H9 (cell line): Measurements from ENCODE around the gene SEC23IP. TPM values are rescaled to one million over a fixed set of nuclear protein-coding genes. Genes with fewer than 3 reads are reported as not detected.

ENCODE experiments used
- DNase-seq: peaks from one replicate; pipeline ENCODE4 v3.0.0-alpha.2; 2017
- H2AFZ ChIP-seq: one replicate; pipeline ENCODE4 v1.6.1; 2013; ENCODE audit warnings: mild to moderate bottlenecking, low read length, control low read depth, moderate library complexity
- H2AK5ac ChIP-seq: 2 replicates; pipeline ENCODE4 v1.6.1; 2013; ENCODE audit warnings: low read length, control low read depth, mixed read lengths; ENCODE audit not compliant: insufficient read length
- H2BK120ac ChIP-seq: one replicate; pipeline ENCODE4 v1.6.1; 2013; ENCODE audit warnings: low read depth, mild to moderate bottlenecking, low read length, control low read depth, inconsistent platforms; ENCODE audit not compliant: poor library complexity, severe bottlenecking
- H2BK12ac ChIP-seq: 2 replicates; pipeline ENCODE4 v1.6.1; 2013; ENCODE audit warnings: low read length, control low read depth, mixed read lengths, low read depth; ENCODE audit not compliant: insufficient read length
- H2BK15ac ChIP-seq: 2 replicates; pipeline ENCODE4 v1.6.1; 2013; ENCODE audit warnings: low read depth, low read length, control low read depth
- H2BK20ac ChIP-seq: one replicate; pipeline ENCODE4 v1.6.1; 2013; ENCODE audit warnings: low read depth, mild to moderate bottlenecking, low read length, control low read depth, inconsistent platforms; ENCODE audit not compliant: poor library complexity, severe bottlenecking
- H2BK5ac ChIP-seq: 2 replicates; pipeline ENCODE4 v1.6.1; 2013; ENCODE audit warnings: low read length, control low read depth, mixed read lengths; ENCODE audit not compliant: insufficient read length
- H3K14ac ChIP-seq: 2 replicates; pipeline ENCODE4 v1.6.1; 2013; ENCODE audit warnings: low read length, control low read depth; ENCODE audit not compliant: insufficient read depth
- H3K18ac ChIP-seq: 2 replicates; pipeline ENCODE4 v1.6.1; 2013; ENCODE audit warnings: low read depth, mild to moderate bottlenecking, mixed read lengths, low read length, control low read depth; ENCODE audit not compliant: insufficient read length
- H3K23ac ChIP-seq: 2 replicates; pipeline ENCODE4 v1.6.1; 2013; ENCODE audit warnings: low read length, control low read depth, mixed read lengths, low read depth; ENCODE audit not compliant: insufficient read length
- H3K23me2 ChIP-seq: 2 replicates; pipeline ENCODE4 v1.6.1; 2013; ENCODE audit warnings: low read depth, mild to moderate bottlenecking, mixed read lengths, low read length, control low read depth; ENCODE audit not compliant: insufficient read length, poor library complexity, severe bottlenecking
- H3K27ac ChIP-seq: 2 replicates; pipeline ENCODE4 v1.5.1; 2013; ENCODE audit warnings: low read length, control low read depth, mixed read lengths, low read depth; ENCODE audit not compliant: insufficient read length
- H3K27me3 ChIP-seq: 2 replicates; pipeline ENCODE4 v1.6.1; 2013; ENCODE audit warnings: low read length, control low read depth, inconsistent platforms; ENCODE audit not compliant: insufficient read depth
- H3K4ac ChIP-seq: 2 replicates; pipeline ENCODE4 v1.6.1; 2013; ENCODE audit warnings: low read depth, mild to moderate bottlenecking, control low read depth, inconsistent platforms, low read length, moderate library complexity
- H3K4me1 ChIP-seq: 2 replicates; pipeline ENCODE4 v1.6.1; 2013; ENCODE audit warnings: low read length, control low read depth, inconsistent platforms; ENCODE audit not compliant: insufficient read depth
- H3K4me2 ChIP-seq: 2 replicates; pipeline ENCODE4 v1.6.1; 2013; ENCODE audit warnings: low read length, control low read depth, mixed read lengths; ENCODE audit not compliant: insufficient read length, insufficient read depth
- H3K56ac ChIP-seq: 2 replicates; pipeline ENCODE4 v1.6.1; 2013; ENCODE audit warnings: low read depth, mild to moderate bottlenecking, mixed read lengths, low read length, control low read depth; ENCODE audit not compliant: insufficient read length
- H3K79me1 ChIP-seq: 2 replicates; pipeline ENCODE4 v1.6.1; 2013; ENCODE audit warnings: low read depth, mild to moderate bottlenecking, moderate library complexity, low read length, control low read depth, inconsistent platforms; ENCODE audit not compliant: insufficient read depth, poor library complexity, severe bottlenecking
- H3K79me2 ChIP-seq: 2 replicates; pipeline ENCODE4 v1.6.1; 2013; ENCODE audit warnings: low read length, control low read depth, inconsistent platforms; ENCODE audit not compliant: insufficient read depth
- H3K9ac ChIP-seq: 2 replicates; pipeline ENCODE4 v1.6.1; 2013; ENCODE audit warnings: low read length, control low read depth, mixed read lengths; ENCODE audit not compliant: insufficient read length; ENCODE audit errors: extremely low read depth
- H3K9me3 ChIP-seq: one replicate; pipeline ENCODE4 v1.6.1; 2013; ENCODE audit warnings: low read depth, low read length, inconsistent platforms; ENCODE audit not compliant: control insufficient read depth
- H3T11ph ChIP-seq: one replicate; pipeline ENCODE4 v1.6.1; 2013; ENCODE audit warnings: mild to moderate bottlenecking, low read length, control low read depth, inconsistent platforms
- H4K20me1 ChIP-seq: one replicate; pipeline ENCODE4 v1.6.1; 2013; ENCODE audit not compliant: control insufficient read depth, insufficient read length, insufficient read depth
- H4K5ac ChIP-seq: 2 replicates; pipeline ENCODE4 v1.6.1; 2013; ENCODE audit warnings: low read depth, mild to moderate bottlenecking, mixed read lengths, low read length, control low read depth; ENCODE audit not compliant: insufficient read length
- H4K8ac ChIP-seq: replicated peaks from 2 replicates; pipeline ENCODE4 v1.6.1; 2013; ENCODE audit warnings: low read length, control low read depth, mixed read lengths, low read depth; ENCODE audit not compliant: insufficient read length
- H4K91ac ChIP-seq: 2 replicates; pipeline ENCODE4 v1.6.1; 2013; ENCODE audit warnings: low read depth, mild to moderate bottlenecking, moderate library complexity, mixed read lengths, low read length, control low read depth; ENCODE audit not compliant: insufficient read length
- H3K27ac Mint-ChIP-seq, 3 experiments: 2 replicates in 2 of 3; 3 replicates in 1 of 3; pipeline ENCODE4 v1.8.0; 2020 to 2021; ENCODE audit warnings: mixed read lengths in 3 of 3, mild to moderate bottlenecking in 1 of 3, moderate library complexity in 1 of 3
- H3K27me3 Mint-ChIP-seq: 2 replicates; pipeline ENCODE4 v1.8.0; 2021; ENCODE audit warnings: low read depth, mild to moderate bottlenecking, moderate library complexity, mixed read lengths
- H3K36me3 Mint-ChIP-seq, 3 experiments: 2 replicates in 2 of 3; 3 replicates in 1 of 3; pipeline ENCODE4 v1.8.0; 2020 to 2021; ENCODE audit warnings: low read depth in 3 of 3, mixed read lengths in 3 of 3; ENCODE audit not compliant: insufficient read depth in 1 of 3
- H3K4me1 Mint-ChIP-seq, 2 experiments: 2 replicates each; pipeline ENCODE4 v1.8.0; 2020; ENCODE audit warnings: mixed read lengths in 2 of 2
- H3K4me3 Mint-ChIP-seq, 2 experiments: 2 replicates in 1 of 2; 3 replicates in 1 of 2; pipeline ENCODE4 v1.8.0; 2020 to 2021; ENCODE audit warnings: mild to moderate bottlenecking in 2 of 2, mixed read lengths in 2 of 2, moderate library complexity in 1 of 2
- H3K9me3 Mint-ChIP-seq, 2 experiments: 2 replicates in 1 of 2; 3 replicates in 1 of 2; pipeline ENCODE4 v1.8.0; 2020; ENCODE audit warnings: mild to moderate bottlenecking in 2 of 2, mixed read lengths in 2 of 2, moderate library complexity in 1 of 2
- WGBS: extraction: QIAGEN DNeasy Blood & Tissue Kit; methylation state at CpG from one replicate; pipeline ENCODE4 v1.1.7; 2013; ENCODE audit warnings: missing lambda C conversion rate, low lambda C conversion rate, mixed read lengths; ENCODE audit not compliant: insufficient read length; ENCODE audit errors: extremely low coverage; 5-methylcytosine and 5-hydroxymethylcytosine counted together
- total RNA-seq: library from RNA; stranded (reverse); gene quantifications from 2 replicates; pipeline ENCODE4 v1.2.1, GENCODE V29; 2021
- TF ChIP-seq, protein P1 (sequence below): fragments of 200-600 bp; sonication (generic); conservative IDR thresholded peaks from 3 replicates; pipeline ENCODE4 v1.8.0; 2021; ENCODE audit warnings: antibody characterized with exemption, mild to moderate bottlenecking

SEC23IP gene
- total RNA-seq, 1 experiment from 2014 or later = 93.0 TPM

DNA sequence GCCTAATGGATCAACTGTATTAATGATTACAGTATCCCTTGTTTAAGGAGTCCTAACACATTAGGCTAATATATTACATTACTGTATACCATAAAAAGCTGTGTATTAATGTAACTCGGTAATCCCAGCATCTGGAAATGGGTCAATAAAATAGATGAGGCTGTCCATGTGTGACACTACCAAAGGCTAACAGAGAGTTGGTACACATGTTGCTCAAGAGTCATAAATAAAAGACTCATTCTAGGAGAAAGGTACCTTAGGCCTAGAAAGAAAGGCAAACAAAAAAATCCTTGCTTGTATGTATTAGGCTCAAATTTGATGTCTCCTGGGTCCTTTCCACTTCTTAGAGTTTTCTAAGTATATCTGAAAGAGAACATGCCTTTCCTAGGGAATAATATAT is 34.5 kb upstream of the SEC23IP start:
- H3K18ac ChIP-seq = no peak overlapping the region
- H3K27ac Mint-ChIP-seq = no peak overlapping the region
- H3K23me2 ChIP-seq = no peaks in the 10 kb centered on the region
- H3K4me1 ChIP-seq = peaks cover 2% of the 10 kb centered on the region; the same call in 1 of the 2 replicates
- no peak overlapping the region for H4K91ac ChIP-seq
- H3K4me2 ChIP-seq = no peak overlapping the region
- peaks cover 14 to 41% (median 41%) of the 10 kb centered on the region in 3 experiments; a peak in 6 of 7 replicates for H3K36me3 Mint-ChIP-seq
- no peak overlapping the region for H2BK12ac ChIP-seq
- H4K5ac ChIP-seq = no peak overlapping the region
- peaks cover 3% of the 10 kb centered on the region; the same call in 1 of the 2 replicates for H3K79me2 ChIP-seq
- H3K14ac ChIP-seq = no peak overlapping the region
- TF ChIP-seq, protein P1, sequence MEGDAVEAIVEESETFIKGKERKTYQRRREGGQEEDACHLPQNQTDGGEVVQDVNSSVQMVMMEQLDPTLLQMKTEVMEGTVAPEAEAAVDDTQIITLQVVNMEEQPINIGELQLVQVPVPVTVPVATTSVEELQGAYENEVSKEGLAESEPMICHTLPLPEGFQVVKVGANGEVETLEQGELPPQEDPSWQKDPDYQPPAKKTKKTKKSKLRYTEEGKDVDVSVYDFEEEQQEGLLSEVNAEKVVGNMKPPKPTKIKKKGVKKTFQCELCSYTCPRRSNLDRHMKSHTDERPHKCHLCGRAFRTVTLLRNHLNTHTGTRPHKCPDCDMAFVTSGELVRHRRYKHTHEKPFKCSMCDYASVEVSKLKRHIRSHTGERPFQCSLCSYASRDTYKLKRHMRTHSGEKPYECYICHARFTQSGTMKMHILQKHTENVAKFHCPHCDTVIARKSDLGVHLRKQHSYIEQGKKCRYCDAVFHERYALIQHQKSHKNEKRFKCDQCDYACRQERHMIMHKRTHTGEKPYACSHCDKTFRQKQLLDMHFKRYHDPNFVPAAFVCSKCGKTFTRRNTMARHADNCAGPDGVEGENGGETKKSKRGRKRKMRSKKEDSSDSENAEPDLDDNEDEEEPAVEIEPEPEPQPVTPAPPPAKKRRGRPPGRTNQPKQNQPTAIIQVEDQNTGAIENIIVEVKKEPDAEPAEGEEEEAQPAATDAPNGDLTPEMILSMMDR = no peak
- no peak overlapping the region for H4K8ac ChIP-seq
- no peaks in the 10 kb centered on the region for H4K20me1 ChIP-seq
- WGBS = no CpG with 5 or more reads among the region's 1 CpG
- no peaks in the 10 kb centered on the region for H3K9me3 Mint-ChIP-seq
- H3K4me3 Mint-ChIP-seq = no peak overlapping the region
- H3K23ac ChIP-seq = no peak overlapping the region
- no peak overlapping the region for H3K9ac ChIP-seq
- H3K79me1 ChIP-seq = no peaks in the 10 kb centered on the region
- H3K9me3 ChIP-seq = no peaks in the 10 kb centered on the region
- no peaks in the 10 kb centered on the region for H3K27me3 ChIP-seq
- no peaks in the 10 kb centered on the region for H3K27me3 Mint-ChIP-seq
- H3T11ph ChIP-seq = no peak overlapping the region
- H2BK20ac ChIP-seq = no peak overlapping the region
- no peak for DNase-seq
- no peak overlapping the region for H3K56ac ChIP-seq
- H2BK120ac ChIP-seq = no peak overlapping the region
- no peak overlapping the region for H3K4ac ChIP-seq
- H2AK5ac ChIP-seq = no peak overlapping the region
- H2BK15ac ChIP-seq = no peak overlapping the region
- H3K27ac ChIP-seq = no peak overlapping the region
- H2AFZ ChIP-seq = no peak overlapping the region
- no peak overlapping the region for H2BK5ac ChIP-seq
- peaks cover 24 to 26% of the 10 kb centered on the region in 2 experiments for H3K4me1 Mint-ChIP-seq
